ENCODE data around the gene HLF. TPM values are rescaled to one million over a fixed set of nuclear protein-coding genes. Genes with fewer than 3 reads are reported as not detected.
A peak's percentile ranks its signal among the peaks of the same experiment; 100 is the strongest.

Gene HLF
- total RNA-seq, 4 donors from 2014 or later: 7.7 to 14.8 (median 10.4) TPM

DNA sequence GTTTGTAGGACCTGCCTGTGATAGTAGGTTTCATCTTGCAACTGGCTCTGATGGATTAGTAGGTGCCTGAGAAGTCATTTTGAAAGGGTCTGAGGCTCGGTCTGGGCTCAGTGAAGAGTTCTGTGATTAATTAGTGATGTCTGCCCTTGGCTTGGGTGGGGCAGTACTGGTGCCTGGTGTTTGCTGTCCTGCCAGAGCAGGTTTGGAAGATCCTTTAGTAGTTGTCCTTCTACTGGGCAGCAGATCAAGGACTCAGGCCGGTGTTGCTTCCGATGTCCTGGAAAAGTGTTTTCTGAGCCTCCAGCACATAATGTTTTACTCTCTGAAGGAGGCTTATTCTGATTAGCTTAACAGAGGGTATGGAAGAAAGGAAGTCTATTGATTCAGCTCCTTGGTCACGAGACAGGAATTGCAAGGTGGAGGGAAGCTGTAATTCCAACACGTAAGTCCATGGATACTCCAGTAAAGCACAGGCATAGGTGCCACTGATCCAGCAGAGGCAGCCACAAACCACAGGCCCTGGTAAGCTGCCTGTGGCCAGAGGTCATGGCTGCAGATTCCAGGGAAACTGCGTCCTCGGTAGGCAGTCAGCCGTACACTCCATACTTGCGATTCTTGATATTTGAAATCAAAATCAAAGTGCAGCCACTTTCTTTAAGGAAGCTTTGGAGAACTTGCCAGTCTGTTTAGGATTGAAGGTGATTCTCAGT lies 18.7 kb downstream of the HLF start:
- H3K4me1 ChIP-seq: peaks cover 40 to 55% of the 10 kb centered on the region in 2 donors
- H3K27me3 ChIP-seq: no peaks in the 10 kb centered on the region
- H3K9me3 ChIP-seq: no peaks in the 10 kb centered on the region
- no peak overlapping the region for H3K4me3 ChIP-seq
- DNase-seq (peak in 1 of 2 donors; percentile 24), ATAC-seq (no peak)
- intact Hi-C loops (cut with DNase I; ENCODE audit: low total_unique reads) (no loop called here), in situ Hi-C loops (cut with MboI; ENCODE audit: low sequenced_read_pairs in 4 of 4) (no loop called here)
- TF ChIP-seq POLR2A (IDR thresholded peaks at IDR 0.05): no peak
- TF ChIP-seq, protein P1, sequence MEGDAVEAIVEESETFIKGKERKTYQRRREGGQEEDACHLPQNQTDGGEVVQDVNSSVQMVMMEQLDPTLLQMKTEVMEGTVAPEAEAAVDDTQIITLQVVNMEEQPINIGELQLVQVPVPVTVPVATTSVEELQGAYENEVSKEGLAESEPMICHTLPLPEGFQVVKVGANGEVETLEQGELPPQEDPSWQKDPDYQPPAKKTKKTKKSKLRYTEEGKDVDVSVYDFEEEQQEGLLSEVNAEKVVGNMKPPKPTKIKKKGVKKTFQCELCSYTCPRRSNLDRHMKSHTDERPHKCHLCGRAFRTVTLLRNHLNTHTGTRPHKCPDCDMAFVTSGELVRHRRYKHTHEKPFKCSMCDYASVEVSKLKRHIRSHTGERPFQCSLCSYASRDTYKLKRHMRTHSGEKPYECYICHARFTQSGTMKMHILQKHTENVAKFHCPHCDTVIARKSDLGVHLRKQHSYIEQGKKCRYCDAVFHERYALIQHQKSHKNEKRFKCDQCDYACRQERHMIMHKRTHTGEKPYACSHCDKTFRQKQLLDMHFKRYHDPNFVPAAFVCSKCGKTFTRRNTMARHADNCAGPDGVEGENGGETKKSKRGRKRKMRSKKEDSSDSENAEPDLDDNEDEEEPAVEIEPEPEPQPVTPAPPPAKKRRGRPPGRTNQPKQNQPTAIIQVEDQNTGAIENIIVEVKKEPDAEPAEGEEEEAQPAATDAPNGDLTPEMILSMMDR (IDR thresholded peaks at IDR 0.05 in 4 of 5, conservative IDR thresholded peaks at IDR 0.05 in 1 of 5): no peak
- H3K36me3 ChIP-seq: no peaks in the 10 kb centered on the region
- H3K27ac ChIP-seq: peak overlapping the region; percentile 82 to 96 (median 88)

DNA sequence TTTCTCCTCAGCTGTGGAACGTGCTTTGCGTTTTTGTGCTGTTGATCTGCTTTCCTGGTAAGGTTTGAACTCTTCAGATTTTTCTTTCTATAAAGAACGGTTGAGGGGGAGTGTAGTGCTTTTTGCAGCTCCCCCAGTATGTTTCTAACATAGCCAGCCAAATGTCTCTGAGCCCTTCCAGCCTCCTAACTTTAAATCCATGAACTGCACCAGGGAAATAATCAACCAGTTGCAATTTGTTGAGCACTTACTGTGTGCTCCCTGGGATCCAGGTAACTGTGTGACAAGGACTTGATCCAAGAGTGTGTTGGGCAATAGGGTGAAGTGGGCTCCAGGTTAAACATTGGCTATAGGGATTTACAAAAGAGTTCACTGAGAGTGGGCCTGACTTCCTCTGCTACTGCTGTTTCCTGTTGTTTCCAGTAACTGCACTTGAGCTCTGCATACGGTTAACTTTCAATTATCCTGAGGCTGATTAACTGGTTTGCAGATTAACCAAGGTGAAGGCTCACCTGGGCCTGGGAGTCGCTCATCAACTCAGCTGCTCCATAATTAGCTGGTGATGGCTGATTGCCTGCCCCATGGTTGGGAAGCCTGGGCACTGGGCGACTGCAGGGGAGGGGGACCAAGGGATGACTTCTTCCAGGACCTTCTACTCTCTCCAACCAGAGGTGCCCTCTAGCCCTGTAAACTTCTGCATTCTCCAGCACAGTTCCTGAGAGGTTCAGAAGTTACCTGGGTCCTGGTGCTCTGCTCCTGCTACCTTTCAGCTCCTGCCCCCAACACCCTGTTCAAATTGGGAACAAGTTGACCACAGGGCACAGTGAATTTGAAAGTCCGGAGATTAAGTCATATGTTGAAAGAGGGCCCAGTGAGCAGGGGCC lies 19.5 kb downstream of the HLF start:
- TF ChIP-seq, protein P1 (IDR thresholded peaks at IDR 0.05 in 4 of 5, conservative IDR thresholded peaks at IDR 0.05 in 1 of 5): no peak
- no peak for TF ChIP-seq POLR2A (IDR thresholded peaks at IDR 0.05)
- H3K27me3 ChIP-seq: no peaks in the 10 kb centered on the region
- intact Hi-C loops (cut with DNase I; ENCODE audit: low total_unique reads) (no loop called here), in situ Hi-C loops (cut with MboI; ENCODE audit: low sequenced_read_pairs in 4 of 4) (no loop called here)
- no peak overlapping the region for H3K4me3 ChIP-seq
- H3K4me1 ChIP-seq: peaks cover 36 to 53% of the 10 kb centered on the region in 2 donors
- H3K9me3 ChIP-seq: no peaks in the 10 kb centered on the region
- DNase-seq (no peak), ATAC-seq (no peak)
- peak overlapping the region; percentile 82 to 96 (median 88) for H3K27ac ChIP-seq
- no peaks in the 10 kb centered on the region for H3K36me3 ChIP-seq

DNA sequence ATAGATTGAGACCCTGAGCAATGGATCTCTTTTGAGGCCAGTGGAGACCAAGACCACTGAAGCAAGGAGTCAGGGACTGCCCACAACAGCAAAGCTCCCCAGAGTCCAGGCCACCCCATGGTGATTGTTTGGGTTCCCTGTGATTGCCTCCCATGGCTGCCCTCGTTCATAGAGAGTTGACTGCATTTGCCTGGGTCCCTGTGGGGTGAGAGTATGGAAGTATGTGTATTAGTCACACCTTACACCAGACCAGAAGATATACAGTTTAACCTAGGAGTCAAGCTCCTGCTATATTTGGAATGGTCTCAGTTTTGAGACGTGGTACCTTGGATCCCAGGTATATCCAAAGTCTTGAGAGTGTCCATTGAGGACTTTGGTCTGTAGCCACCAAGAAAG lies 20.2 kb downstream of the HLF start:
- H3K4me1 ChIP-seq: peaks cover 36 to 53% of the 10 kb centered on the region in 2 donors
- no peaks in the 10 kb centered on the region for H3K9me3 ChIP-seq
- peak overlapping the region in 1 of 4 donors; percentile 39 for H3K4me3 ChIP-seq
- peak; percentile 4 to 9 for ATAC-seq
- no peak for DNase-seq
- H3K27me3 ChIP-seq: no peaks in the 10 kb centered on the region
- intact Hi-C loops (cut with DNase I; ENCODE audit: low total_unique reads) (loop anchor here (1.0 kb wide), 1 partner anchor 9 kb away; no protein-coding TSS in a partner anchor), in situ Hi-C loops (cut with MboI; ENCODE audit: low sequenced_read_pairs in 4 of 4) (no loop called here)
- TF ChIP-seq, protein P1 (IDR thresholded peaks at IDR 0.05 in 4 of 5, conservative IDR thresholded peaks at IDR 0.05 in 1 of 5): no peak
- TF ChIP-seq POLR2A (IDR thresholded peaks at IDR 0.05): no peak
- H3K36me3 ChIP-seq: no peaks in the 10 kb centered on the region
- H3K27ac ChIP-seq: peak overlapping the region; percentile 82 to 96 (median 88)

- peak; percentile 93 to 94 for DNase-seq
- peak; percentile 89 to 93 for ATAC-seq
- Histone ChIP-seq H3K27me3 (no peaks in the 10 kb centered on the region), H3K36me3 (no peaks in the 10 kb centered on the region), H3K9me3 (no peaks in the 10 kb centered on the region), H3K4me3 (peak overlapping the region; percentile 13 to 39 (median 18)), H3K4me1 (peaks cover 36 to 53% of the 10 kb centered on the region in 2 donors), H3K27ac (peak overlapping the region; percentile 82 to 96 (median 88))
- TF ChIP-seq, protein P1 (IDR thresholded peaks at IDR 0.05 in 4 of 5, conservative IDR thresholded peaks at IDR 0.05 in 1 of 5): no peak
- no peak for TF ChIP-seq POLR2A (IDR thresholded peaks at IDR 0.05)
- intact Hi-C loops (cut with DNase I; ENCODE audit: low total_unique reads) (loop anchor here (1.0 to 2.0 kb wide), 3 partner anchors 9 to 47 kb away; no protein-coding TSS in a partner anchor), in situ Hi-C loops (cut with MboI; ENCODE audit: low sequenced_read_pairs in 4 of 4) (no loop called here)
These were observed 20.9 kb downstream of the HLF start for GRCh38 chr17:55285340-55286301.

Measured in gastrocnemius medialis (tissue), 4 donors.